ENCODE results near the gene TTC33.
"Not testable (repeated sequence)": the region's sequence is repeated elsewhere in the genome, so short reads cannot be mapped to it uniquely, and the experiment has no call there.

TTC33 gene

DNA sequence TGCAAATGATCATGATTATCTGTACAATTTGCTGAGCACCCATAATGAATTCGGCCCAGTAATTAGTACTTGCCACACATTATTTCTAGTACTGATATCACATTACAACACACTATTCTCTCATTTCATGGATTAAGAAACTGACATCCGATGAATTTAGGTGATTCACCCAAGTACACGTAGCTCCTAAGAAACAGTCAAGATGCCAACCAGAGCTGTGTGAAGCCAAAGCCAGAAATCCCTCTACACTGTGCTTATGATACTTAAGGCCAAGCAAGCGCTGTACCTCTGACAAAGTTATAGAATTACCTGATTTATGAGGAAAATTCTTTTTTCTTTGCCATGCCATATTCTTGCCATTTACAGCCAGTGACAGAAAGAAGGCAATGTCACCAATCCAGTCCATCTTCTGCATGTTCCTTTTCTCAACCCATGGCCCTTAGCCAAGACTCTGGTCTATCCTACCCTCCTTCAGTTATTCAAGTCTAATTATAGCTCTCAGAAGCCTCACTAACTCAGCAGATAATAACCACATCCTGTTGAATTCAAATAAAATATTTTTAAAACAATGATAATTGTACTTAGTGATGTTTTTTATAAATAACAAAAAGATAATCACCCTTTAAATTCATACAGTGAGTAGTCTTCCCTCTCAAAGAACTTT, 150.3 kb downstream of the TTC33 start:
- no peak for DNase-seq

- DNase-seq: no peak
These were observed 152.4 kb downstream of the TTC33 start for GRCh38 chr5:40603378-40603777.

GRCh38 chr5:40601198-40601868, 154.4 kb downstream of the TTC33 start:
- DNase-seq: no peak

DNA sequence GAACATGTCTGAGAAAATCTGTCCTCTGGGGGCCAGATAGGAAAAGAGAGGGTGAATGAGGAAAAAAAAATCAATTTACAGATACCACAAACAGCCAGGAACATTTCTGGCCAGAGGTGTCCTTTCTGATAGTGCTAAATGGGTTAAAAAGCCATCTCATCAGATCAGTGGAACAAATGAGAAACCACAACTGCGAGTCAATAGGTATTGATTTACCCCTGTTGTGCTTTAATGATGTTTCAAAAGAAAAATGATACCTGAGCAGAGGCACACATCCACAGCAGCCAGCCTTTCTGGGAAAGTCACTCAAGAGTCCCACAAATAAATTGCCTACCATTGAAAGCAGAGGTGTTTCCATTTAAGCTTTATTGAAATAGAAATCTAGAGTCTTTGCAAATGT, 155.4 kb downstream of the TTC33 start:
- DNase-seq: no peak

DNA sequence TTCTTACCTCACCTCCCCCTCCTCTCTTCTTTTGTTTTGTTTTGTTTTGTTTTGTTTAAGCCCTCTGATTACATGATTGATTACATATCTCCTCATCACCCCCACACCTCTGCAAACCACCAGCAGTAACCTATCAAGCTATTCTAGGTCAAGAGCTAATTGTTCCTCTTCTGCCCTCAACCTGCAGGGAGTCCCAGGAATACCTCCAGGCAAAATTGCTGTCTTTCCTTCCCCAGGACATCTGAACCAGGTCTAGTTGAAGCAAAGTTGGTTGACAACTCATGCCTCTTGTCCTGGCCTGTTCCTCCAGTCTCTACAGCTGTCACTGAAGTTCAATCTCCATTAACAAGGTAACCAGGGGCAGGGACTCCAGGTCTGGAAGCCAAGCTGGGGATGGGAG, 156.1 kb downstream of the TTC33 start:
- DNase-seq: no peak

GRCh38 chr5:40594811-40595210, 160.9 kb downstream of the TTC33 start:
- DNase-seq: no peak

DNA sequence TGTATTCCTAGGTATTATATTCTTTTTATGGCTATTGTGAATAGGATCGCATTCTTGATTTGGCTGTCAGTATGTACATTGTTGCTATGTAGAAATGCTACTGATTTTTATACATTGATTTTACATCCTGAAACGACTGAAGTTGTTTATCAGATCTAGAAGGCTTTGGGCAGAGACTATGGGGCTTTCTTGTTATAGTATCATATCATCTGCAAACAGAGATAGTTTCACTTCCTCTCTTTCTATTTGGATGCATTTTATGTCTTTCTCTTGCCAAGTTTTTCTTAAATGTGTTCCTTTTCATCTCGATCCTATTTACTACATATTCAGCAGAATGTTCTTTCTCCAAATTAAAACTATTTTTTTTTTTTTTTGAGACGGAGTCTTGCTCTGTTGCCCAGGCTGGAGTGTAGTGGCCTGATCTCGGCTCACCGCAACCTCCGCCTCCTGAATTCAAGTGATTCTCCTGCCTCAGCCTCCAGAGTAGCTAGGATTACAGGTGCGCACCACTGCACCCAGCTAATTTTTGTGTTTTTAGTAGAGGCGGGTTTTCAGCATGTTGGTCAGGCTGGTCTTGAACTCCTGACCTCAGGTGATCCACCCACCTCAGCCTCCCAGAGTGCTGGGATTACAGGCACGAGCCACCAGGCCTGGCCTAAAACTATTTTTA, 163.9 kb downstream of the TTC33 start:
- not testable (repeated sequence) for DNase-seq

- DNase-seq: no peak
These were observed 168.4 kb downstream of the TTC33 start for GRCh38 chr5:40587376-40587775.

GRCh38 chr5:40585537-40586267, 170.1 kb downstream of the TTC33 start:
- DNase-seq: no peak

- no peak for DNase-seq
These were observed 171.7 kb downstream of the TTC33 start for GRCh38 chr5:40584054-40584453.

GRCh38 chr5:40578501-40579451, 177.0 kb downstream of the TTC33 start:
- DNase-seq: no peak

DNA sequence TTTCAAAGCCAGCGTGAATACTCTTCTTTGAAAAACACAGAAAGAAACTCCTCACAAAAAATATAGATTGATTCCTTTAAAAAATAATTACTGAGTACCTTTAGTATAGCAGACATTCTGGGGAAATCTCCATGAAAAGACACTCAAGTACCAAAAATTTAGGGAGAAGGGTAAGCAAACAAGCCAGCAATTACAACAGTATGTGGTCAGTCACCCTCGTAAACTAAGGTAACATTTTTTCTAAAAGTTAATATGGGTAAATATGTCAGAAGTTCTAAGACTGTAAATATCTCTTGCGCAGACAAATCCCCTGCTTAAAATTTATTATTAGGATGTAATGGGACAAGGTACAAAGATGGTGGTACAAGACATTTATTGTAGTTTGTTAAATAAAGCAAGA, 178.0 kb downstream of the TTC33 start:
- no peak for DNase-seq

GRCh38 chr5:40575921-40576320, 179.8 kb downstream of the TTC33 start:
- DNase-seq: no peak

DNA sequence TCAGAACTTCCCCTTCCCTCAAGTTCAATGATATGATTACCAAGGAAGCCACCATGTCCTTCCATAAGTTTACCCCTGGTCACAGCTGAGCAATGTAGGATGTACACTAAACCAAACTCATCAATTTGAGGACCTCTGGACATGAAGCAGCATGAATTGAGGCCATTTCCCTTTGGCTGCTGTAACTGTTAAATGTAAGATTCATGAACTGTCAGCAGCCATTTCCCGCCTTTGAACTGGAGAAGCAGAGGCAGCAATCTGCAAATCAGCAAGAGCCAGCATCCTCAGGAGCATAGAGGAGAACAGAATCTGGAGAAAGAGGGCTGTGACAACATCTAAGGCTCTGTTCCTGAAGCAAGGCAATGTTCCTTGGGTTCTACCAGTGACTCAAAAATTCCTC, 180.3 kb downstream of the TTC33 start:
- DNase-seq: no peak

DNA sequence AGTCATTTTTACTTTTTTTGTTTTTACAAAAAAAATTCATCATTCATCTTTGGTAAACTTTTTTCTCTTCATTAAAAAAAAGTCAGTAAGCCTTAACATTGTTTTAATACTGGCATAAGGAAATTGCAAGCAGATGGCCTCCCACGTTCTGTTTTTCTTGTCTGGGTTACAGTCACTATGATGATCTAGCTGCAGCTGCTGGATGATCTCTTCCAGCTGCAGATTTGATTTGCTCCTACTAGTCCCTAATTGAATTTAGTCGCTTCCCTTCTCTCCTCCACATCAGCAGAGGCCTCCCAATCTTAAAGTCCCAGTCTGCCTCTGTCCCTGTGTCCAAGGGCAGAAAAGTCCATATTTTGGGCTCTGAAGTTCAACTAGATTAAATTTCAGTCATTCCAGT, 182.8 kb downstream of the TTC33 start:
- no peak for DNase-seq

GRCh38 chr5:40572391-40572790, 183.4 kb downstream of the TTC33 start:
- no peak for DNase-seq

- no peak for DNase-seq
These were observed 184.0 kb downstream of the TTC33 start for GRCh38 chr5:40571729-40572128.

GRCh38 chr5:40570408-40571129, 185.2 kb downstream of the TTC33 start:
- DNase-seq: no peak

DNA sequence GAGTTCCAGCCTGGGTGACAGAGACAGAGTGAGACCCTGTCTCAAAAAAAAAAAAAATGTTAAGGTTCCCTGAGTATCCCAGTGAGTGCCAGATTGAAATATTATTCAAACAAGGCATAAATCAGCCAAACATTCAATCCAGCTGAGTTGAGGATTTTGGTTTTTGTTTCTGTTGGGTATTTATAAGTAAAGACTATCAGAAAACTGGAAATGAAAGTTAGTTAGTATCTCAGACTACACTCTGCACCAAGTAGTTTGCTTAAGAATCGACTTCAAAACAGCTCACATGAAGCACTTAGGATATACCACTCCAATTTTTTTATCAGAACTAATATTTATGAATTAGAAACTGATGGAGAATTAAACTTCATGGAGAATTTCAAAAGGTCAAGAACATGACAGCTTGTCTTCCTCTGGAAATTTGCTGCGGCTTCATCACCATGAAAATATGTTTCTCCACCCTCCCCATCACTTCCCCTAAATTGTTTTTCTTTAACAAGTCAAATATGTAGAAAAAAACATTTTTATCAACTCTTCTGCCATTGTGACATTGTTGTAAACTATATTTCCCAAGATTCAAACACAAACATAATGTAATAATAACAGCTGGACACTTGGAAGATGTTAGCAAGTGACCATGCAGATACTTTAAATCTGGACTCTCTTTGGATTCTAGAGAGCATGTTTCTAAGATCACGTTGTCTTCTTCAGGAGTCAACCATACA, 186.1 kb downstream of the TTC33 start:
- DNase-seq: no peak

- no peak for DNase-seq
These were observed 187.2 kb downstream of the TTC33 start for GRCh38 chr5:40568548-40568947.

GRCh38 chr5:40563173-40563572, 192.6 kb downstream of the TTC33 start:
- not testable (repeated sequence) for DNase-seq

Data from amniotic stem cell (primary cell).